CD4-positive, alpha-beta T cell treated with Interleukin-4 for 4 hours (primary cell): ENCODE measurements around the gene MCAT.

Source experiments
- DNase-seq: peaks from one replicate; pipeline ENCODE4 v3.0.0-alpha.2; 2020

Gene MCAT

GRCh38 chr22:43088984-43089717 lies 54.0 kb downstream of the MCAT start, which contains the start of gene TTLL1:
Gene TTLL1, minus strand, starts transcription at chr22:43089391. Its CDS starts 13,805 bp downstream, at chr22:43075586.
- peak; percentile 84 for DNase-seq

DNA sequence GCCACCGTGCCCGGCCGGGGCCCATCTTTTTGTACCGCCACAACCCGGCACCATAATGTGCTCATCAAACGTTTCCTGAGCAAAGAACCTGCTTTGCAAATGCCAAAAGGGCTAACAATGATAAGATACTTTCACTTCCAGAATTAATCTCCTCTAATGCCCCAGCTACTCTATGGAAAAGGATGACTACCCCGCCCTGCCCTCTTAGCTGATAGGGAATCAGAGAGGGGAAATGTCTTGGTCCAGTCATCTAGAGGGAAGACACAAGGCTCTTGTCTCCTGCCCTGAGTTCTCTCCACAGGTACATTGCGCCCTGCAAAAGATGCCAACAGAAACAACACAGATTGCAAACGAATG lies 54.6 kb downstream of the MCAT start:
- DNase-seq: no peak

- DNase-seq: peak; percentile 40
Observed at GRCh38 chr22:43085658-43086606, 57.3 kb downstream of the MCAT start.
